Stimulated activated CD4-positive, alpha-beta T cell treated with anti-CD3 and anti-CD28 coated beads, Interleukin-1b, Interleukin-23, amount 100 ng/mL, for 4 hours (primary cell): ENCODE data around the gene SCN3A.

ENCODE experiments used
- DNase-seq, 2 donors: peaks; one replicate each; pipeline ENCODE4 v3.0.0-alpha.2; 2020; ENCODE audit warnings: low read depth in 2 of 2

Gene SCN3A

GRCh38 chr2:165191096-165191728, 12.6 kb downstream of the SCN3A start:
- no peak for DNase-seq

- no peak for DNase-seq
Measured at GRCh38 chr2:165185633-165186032, 18.2 kb downstream of the SCN3A start.

GRCh38 chr2:165182029-165182428, 21.8 kb downstream of the SCN3A start:
- no peak for DNase-seq

- DNase-seq = no peak
Measured at GRCh38 chr2:165176780-165177179, 27.1 kb downstream of the SCN3A start.

- no peak for DNase-seq
Measured at GRCh38 chr2:165173215-165173614, 30.6 kb downstream of the SCN3A start.

- no peak for DNase-seq
Measured at GRCh38 chr2:165164201-165164600, 39.6 kb downstream of the SCN3A start.

GRCh38 chr2:165163761-165164160, 40.1 kb downstream of the SCN3A start:
- DNase-seq = no peak

GRCh38 chr2:165162466-165162865, 41.4 kb downstream of the SCN3A start:
- no peak for DNase-seq

- no peak for DNase-seq
Measured at GRCh38 chr2:165161510-165161909, 42.3 kb downstream of the SCN3A start.

- DNase-seq = no peak
Measured at GRCh38 chr2:165157160-165157559, 46.7 kb downstream of the SCN3A start.

GRCh38 chr2:165155152-165155551, 48.7 kb downstream of the SCN3A start:
- DNase-seq = no peak

GRCh38 chr2:165149439-165149838, 54.4 kb downstream of the SCN3A start:
- DNase-seq = no peak

- no peak for DNase-seq
Measured at GRCh38 chr2:165147186-165148045, 56.4 kb downstream of the SCN3A start.

GRCh38 chr2:165144315-165144714, 59.5 kb downstream of the SCN3A start:
- DNase-seq = no peak

GRCh38 chr2:165141601-165142354, 62.1 kb downstream of the SCN3A start:
- DNase-seq = no peak

- no peak for DNase-seq
Measured at GRCh38 chr2:165126244-165126643, 77.6 kb downstream of the SCN3A start.

- no peak for DNase-seq
Measured at GRCh38 chr2:165122521-165122920, 81.3 kb downstream of the SCN3A start.

- no peak for DNase-seq
Measured at GRCh38 chr2:165120740-165121467, 82.9 kb downstream of the SCN3A start.

GRCh38 chr2:165115258-165115657, 88.6 kb downstream of the SCN3A start:
- DNase-seq = no peak

- no peak for DNase-seq
Measured at GRCh38 chr2:165114346-165114939, 89.4 kb downstream of the SCN3A start.

- no peak for DNase-seq
Measured at GRCh38 chr2:165113414-165113813, 90.4 kb downstream of the SCN3A start.
